Activated CD4-positive, alpha-beta memory T cell treated with anti-CD3 and anti-CD28 coated beads for 36 hours (primary cell): ENCODE data around the gene SRPK2. TPM values are rescaled to one million over a fixed set of nuclear protein-coding genes. Genes with fewer than 3 reads are reported as not detected.
"Not testable (repeated sequence)": the region's sequence is repeated elsewhere in the genome, so short reads cannot be mapped to it uniquely, and the experiment has no call there.

Experiments used
- CTCF ChIA-PET: fragments of 350-600 bp; sonication (Branson Sonifier 250); formaldehyde crosslinking; loops from one replicate; lab custom pipeline; 2021; ENCODE audit warnings: antibody characterized with exemption, inconsistent platforms; lab: Charles Lee
- POLR2A ChIA-PET: fragments of 350-600 bp; sonication (Branson Sonifier 250); formaldehyde crosslinking; loops from one replicate; lab custom pipeline; 2021; ENCODE audit warnings: antibody characterized with exemption; lab: Charles Lee
- DNase-seq: peaks from one replicate; pipeline ENCODE4 v3.0.0-alpha.2; 2020
- H3K27ac Mint-ChIP-seq: one replicate; pipeline ENCODE4 v1.8.0; 2021; ENCODE audit warnings: mixed read lengths
- H3K27me3 Mint-ChIP-seq: one replicate; pipeline ENCODE4 v1.8.0; 2021; ENCODE audit warnings: mixed read lengths
- H3K36me3 Mint-ChIP-seq: one replicate; pipeline ENCODE4 v1.8.0; 2021; ENCODE audit warnings: mixed read lengths
- H3K4me1 Mint-ChIP-seq: one replicate; pipeline ENCODE4 v1.8.0; 2021; ENCODE audit warnings: low read depth, mixed read lengths
- H3K4me3 Mint-ChIP-seq: one replicate; pipeline ENCODE4 v1.8.0; 2021; ENCODE audit warnings: mild to moderate bottlenecking, mixed read lengths
- H3K9me3 Mint-ChIP-seq: one replicate; pipeline ENCODE4 v1.8.0; 2021; ENCODE audit warnings: mixed read lengths
- intact Hi-C: fragments of 100-400 bp; cut with micrococcal nuclease; formaldehyde crosslinking; loops from one replicate; pipeline ENCODE4 v1.15.1; 2023
- total RNA-seq, 2 experiments: library from RNA; stranded (reverse); gene quantifications; one replicate each; pipeline ENCODE4 v1.2.3, GENCODE V29; 2021

SRPK2 gene
- total RNA-seq, 2 experiments from 2014 or later: 39.1 to 40.6 TPM

DNA sequence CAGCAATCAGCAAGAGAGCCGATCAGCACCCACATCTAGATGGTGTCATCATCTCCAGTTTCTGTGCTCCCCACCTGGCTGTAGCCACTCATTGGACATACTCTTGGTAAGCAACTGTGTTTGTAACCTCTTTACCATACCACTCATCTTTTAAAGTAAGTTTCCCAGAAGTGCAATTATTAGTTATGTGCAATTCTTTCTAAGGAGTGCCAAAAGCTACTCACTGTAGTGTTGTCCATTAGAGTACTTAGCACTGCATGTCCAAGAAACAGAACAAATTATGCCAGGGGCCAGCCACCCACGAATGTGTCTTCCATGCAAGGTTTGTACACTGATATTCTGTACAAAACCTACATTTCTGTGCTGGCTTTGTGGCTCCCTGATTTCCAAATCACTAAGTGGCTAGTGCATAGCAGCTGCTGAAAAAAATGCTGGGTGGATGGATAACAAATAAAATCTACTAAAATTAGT lies 131.9 kb downstream of the SRPK2 start:
- intact Hi-C loops: no loop called here
- Mint-ChIP-seq H3K27me3 (no peaks in the 10 kb centered on the region), H3K9me3 (peaks cover 17% of the 10 kb centered on the region), H3K4me1 (peaks cover 43% of the 10 kb centered on the region), H3K27ac (no peak overlapping the region), H3K4me3 (no peak overlapping the region), H3K36me3 (peaks cover 17% of the 10 kb centered on the region)
- DNase-seq: no peak
- ChIA-PET CTCF (no interaction called here), POLR2A (no interaction called here)

DNA sequence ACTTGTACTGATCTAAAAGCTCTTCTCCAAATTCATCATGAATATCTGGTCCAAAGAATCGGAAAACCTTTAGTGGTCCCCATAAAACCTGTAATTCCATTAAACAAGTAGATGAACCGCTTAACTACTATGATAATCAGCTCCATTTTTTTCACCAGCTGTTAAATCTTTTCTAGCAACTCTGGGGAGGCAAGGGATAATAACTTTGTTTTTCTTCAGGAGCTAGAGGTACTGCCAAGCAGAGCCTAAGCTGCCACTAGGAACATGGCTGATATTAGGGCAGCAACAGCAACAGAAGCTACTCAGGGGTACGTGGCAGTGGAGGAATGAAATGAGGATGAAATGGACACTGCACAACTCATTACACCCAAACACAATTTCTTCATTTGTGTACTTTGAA lies 138.0 kb downstream of the SRPK2 start:
- ChIA-PET CTCF (interaction anchor here (0.6 kb wide), 1 partner anchor 26 kb away, joined by 4 read pairs; no protein-coding TSS in a partner anchor), POLR2A (no interaction called here)
- intact Hi-C loops: no loop called here
- Mint-ChIP-seq H3K9me3 (no peaks in the 10 kb centered on the region), H3K36me3 (peaks cover 2% of the 10 kb centered on the region), H3K4me1 (peaks cover 17% of the 10 kb centered on the region), H3K27me3 (no peaks in the 10 kb centered on the region), H3K27ac (no peak overlapping the region), H3K4me3 (no peak overlapping the region)
- no peak for DNase-seq

DNA sequence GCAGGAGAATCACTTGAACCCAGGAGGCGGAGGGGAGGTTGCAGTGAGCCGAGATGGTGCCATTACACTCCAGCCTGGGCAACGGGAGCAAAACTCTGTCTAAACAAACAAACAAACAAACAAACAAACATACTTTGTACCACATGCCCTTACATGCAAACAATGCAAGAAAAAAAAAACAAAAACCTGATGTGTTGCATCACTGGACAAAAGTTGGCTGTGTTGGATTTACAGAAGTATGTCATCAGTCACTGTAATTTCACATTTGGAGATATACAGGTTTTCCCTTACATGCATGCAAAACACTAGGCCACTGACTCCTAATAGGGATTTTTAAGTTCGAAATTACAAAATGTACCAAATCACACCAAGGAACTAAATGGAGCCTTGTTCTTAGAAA lies 138.5 kb downstream of the SRPK2 start:
- peaks cover 16% of the 10 kb centered on the region for H3K4me1 Mint-ChIP-seq
- peaks cover under 1% of the 10 kb centered on the region for H3K36me3 Mint-ChIP-seq
- H3K4me3 Mint-ChIP-seq: no peak overlapping the region
- no peaks in the 10 kb centered on the region for H3K27me3 Mint-ChIP-seq
- H3K27ac Mint-ChIP-seq: no peak overlapping the region
- no peaks in the 10 kb centered on the region for H3K9me3 Mint-ChIP-seq
- DNase-seq: no peak
- intact Hi-C loops: no loop called here
- CTCF ChIA-PET: interaction anchor here (0.6 kb wide), 1 partner anchor 26 kb away, joined by 4 read pairs; no protein-coding TSS in a partner anchor
- POLR2A ChIA-PET: no interaction called here

DNA sequence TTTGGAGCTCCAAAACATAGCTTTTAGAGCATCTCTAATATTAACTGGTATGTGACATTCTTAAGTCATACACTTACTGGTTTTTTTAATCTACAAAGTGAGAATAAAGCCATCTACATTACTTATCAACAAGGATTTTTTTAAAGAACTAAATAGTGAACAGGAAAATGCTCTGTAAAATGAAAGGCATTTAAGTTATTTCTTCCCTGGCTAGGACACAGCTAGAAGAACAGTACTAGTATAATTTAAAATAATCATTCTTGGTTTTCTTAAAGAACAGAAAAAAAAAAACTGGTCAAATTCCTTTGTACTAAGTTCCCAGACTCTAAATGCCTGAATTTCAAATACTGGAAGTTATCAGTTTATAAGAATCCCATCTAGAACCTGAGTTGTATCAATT lies 139.5 kb downstream of the SRPK2 start:
- no peak for DNase-seq
- ChIA-PET POLR2A (no interaction called here), CTCF (no interaction called here)
- no peaks in the 10 kb centered on the region for H3K9me3 Mint-ChIP-seq
- H3K27me3 Mint-ChIP-seq: no peaks in the 10 kb centered on the region
- no peak overlapping the region for H3K4me3 Mint-ChIP-seq
- intact Hi-C loops: no loop called here
- peaks cover 15% of the 10 kb centered on the region for H3K4me1 Mint-ChIP-seq
- no peak overlapping the region for H3K27ac Mint-ChIP-seq
- H3K36me3 Mint-ChIP-seq: no peaks in the 10 kb centered on the region

DNA sequence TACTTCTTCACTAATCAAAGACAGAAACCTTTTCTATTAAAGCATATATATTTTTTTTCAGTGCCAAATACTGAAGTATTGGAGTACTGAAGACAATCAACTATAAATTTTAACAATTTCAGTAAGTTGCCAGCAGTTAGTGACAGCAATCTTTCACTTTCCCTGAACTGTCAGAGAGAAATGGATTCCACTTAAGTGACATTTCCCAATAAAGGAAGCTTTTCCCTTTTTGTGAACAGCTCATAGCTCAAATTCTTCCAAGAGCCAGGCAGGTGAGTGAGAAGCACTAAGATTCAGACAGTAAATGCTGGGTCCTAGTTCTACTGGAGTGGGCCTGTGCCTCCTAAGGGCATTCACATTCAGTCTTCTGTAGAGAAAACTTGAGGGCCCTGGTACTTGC lies 142.0 kb downstream of the SRPK2 start:
- no peaks in the 10 kb centered on the region for H3K27me3 Mint-ChIP-seq
- H3K9me3 Mint-ChIP-seq: no peaks in the 10 kb centered on the region
- CTCF ChIA-PET: no interaction called here
- no peaks in the 10 kb centered on the region for H3K36me3 Mint-ChIP-seq
- H3K4me1 Mint-ChIP-seq: peaks cover 8% of the 10 kb centered on the region
- intact Hi-C loops: no loop called here
- no peak overlapping the region for H3K27ac Mint-ChIP-seq
- POLR2A ChIA-PET: no interaction called here
- DNase-seq: no peak
- no peak overlapping the region for H3K4me3 Mint-ChIP-seq

DNA sequence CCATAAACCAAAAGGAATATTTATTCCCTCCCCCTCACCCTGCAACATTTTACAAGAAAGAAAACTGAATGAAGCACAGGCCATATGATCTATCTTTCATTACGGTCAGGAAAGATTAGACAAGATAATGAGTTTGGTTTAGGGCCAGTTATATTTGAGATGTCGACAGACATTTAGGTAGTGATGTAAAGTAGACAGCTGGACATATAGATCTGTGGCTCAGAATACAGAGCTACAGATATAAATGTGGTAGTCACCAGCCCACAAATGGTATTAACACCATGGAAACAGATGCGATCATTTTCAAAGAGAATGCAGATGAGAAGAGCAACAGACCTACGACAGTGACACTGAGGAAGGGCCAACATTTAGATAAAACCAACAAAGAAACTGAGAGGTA lies 142.5 kb downstream of the SRPK2 start:
- intact Hi-C loops: no loop called here
- H3K4me1 Mint-ChIP-seq: peaks cover 12% of the 10 kb centered on the region
- ChIA-PET CTCF (no interaction called here), POLR2A (no interaction called here)
- no peaks in the 10 kb centered on the region for H3K27me3 Mint-ChIP-seq
- no peaks in the 10 kb centered on the region for H3K9me3 Mint-ChIP-seq
- no peaks in the 10 kb centered on the region for H3K36me3 Mint-ChIP-seq
- no peak for DNase-seq
- no peak overlapping the region for H3K4me3 Mint-ChIP-seq
- no peak overlapping the region for H3K27ac Mint-ChIP-seq

DNA sequence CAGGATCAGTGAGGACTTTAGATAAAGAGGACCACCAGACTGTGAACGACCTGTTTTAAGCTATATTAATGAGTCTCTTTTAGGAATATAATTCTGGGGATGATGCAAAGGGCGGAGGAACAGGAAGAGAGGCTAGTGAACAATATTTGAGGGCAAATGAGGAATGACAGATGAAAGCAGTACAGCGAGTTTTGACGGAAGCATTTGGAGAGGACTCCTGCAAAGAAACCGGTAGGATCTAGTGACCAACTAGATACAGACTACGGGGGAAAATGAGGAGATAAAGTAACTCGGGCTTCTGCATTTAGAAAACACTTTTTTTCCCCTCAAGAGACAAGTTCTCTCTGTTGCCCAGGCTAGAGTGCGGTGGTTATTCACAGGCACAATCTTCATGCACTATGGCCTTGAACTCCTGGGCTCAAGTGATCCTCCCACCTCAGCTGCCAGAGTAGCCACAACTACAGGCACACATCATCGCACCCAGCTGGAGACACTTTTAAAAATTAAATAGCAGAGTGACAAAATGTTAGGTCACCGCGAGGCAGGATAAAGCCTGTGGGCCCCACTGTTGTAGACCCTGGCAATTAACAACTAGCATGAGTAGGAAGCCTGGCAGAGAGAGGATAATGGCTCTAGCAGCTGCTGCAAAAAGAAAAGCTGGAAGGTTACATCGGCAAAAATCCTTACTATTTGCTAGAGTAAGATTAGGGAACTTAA lies 143.2 kb downstream of the SRPK2 start:
- intact Hi-C loops: no loop called here
- no peak for DNase-seq
- Mint-ChIP-seq H3K4me3 (no peak overlapping the region), H3K4me1 (peaks cover 12% of the 10 kb centered on the region), H3K27me3 (no peaks in the 10 kb centered on the region), H3K9me3 (no peaks in the 10 kb centered on the region), H3K27ac (no peak overlapping the region), H3K36me3 (no peaks in the 10 kb centered on the region)
- ChIA-PET CTCF (no interaction called here), POLR2A (no interaction called here)

DNA sequence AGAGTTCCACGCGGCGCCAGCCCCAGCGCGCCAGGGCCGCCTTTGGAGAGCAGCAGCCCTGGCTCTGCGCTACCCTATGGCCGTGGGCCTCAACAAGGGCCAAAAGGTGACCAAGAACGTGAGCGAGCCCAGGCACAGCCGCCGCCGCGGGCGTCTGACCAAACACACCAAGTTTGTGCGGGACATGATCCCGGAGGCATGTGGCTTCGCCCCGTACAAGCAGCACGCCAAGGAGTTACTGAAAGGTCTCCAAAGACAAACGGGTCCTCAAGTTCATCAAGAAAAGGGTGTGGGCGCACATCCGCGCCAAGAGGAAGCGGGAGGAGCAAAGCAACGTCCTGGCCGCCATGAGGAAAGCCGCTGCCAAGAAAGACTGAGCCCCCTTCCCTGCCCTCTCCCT lies 144.1 kb downstream of the SRPK2 start:
- ChIA-PET POLR2A (no interaction called here), CTCF (no interaction called here)
- Mint-ChIP-seq H3K27ac (no peak overlapping the region), H3K36me3 (no peaks in the 10 kb centered on the region), H3K27me3 (no peaks in the 10 kb centered on the region), H3K4me1 (peaks cover 18% of the 10 kb centered on the region), H3K4me3 (no peak overlapping the region), H3K9me3 (no peaks in the 10 kb centered on the region)
- DNase-seq: no peak
- intact Hi-C loops: no loop called here

DNA sequence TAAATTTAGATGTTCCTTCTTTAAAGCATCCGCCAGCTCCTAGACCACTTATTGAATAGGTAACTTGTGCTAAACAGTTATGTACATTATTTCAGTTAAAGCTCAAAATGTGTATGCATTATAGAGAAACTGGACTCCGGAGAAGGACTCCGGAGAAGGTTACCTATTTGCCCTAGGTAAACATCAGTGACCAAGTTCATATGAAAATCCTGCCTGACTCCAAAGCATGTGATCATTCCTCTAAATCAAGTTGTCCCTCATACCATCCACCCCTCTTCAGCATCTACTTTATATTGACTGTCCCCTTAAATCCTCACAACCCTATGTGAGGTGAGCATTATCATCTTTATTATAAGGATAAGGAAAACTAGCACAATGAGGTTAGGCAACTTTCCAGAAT lies 147.5 kb downstream of the SRPK2 start:
- Mint-ChIP-seq H3K36me3 (no peaks in the 10 kb centered on the region), H3K9me3 (no peaks in the 10 kb centered on the region), H3K4me3 (no peak overlapping the region), H3K27me3 (no peaks in the 10 kb centered on the region), H3K4me1 (peaks cover 29% of the 10 kb centered on the region), H3K27ac (no peak overlapping the region)
- POLR2A ChIA-PET: no interaction called here
- CTCF ChIA-PET: no interaction called here
- DNase-seq: no peak
- intact Hi-C loops: no loop called here

DNA sequence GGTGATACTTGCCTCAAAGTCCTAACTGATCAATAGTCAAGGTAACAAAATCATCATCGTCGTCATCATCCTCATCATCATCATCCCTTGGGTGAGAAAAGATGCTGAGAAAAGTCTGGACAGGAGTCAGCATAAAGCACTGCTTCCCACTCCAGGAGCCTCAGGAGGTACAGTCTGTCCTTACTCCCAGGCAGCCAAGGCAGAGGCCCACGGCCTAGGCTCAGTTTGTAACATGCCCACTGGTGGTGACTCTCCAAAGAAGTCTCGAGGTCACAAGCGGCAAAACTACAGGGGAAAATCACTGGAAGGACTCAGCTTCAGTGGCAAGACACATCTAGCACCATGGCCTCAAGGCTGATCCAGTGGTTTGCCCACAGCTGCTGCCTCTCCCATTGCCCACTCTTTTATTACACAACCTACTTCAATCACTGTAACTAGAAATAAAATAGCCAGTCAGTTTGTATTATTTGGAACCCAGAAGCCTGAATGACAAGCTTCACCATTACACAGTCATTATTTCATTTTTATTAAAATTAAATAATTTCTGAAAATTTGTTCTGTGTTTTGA lies 150.4 kb downstream of the SRPK2 start:
- intact Hi-C loops: no loop called here
- Mint-ChIP-seq H3K27ac (no peak overlapping the region), H3K4me1 (peaks cover 40% of the 10 kb centered on the region), H3K4me3 (no peak overlapping the region), H3K27me3 (no peaks in the 10 kb centered on the region), H3K36me3 (no peaks in the 10 kb centered on the region), H3K9me3 (no peaks in the 10 kb centered on the region)
- ChIA-PET CTCF (no interaction called here), POLR2A (no interaction called here)
- no peak for DNase-seq

DNA sequence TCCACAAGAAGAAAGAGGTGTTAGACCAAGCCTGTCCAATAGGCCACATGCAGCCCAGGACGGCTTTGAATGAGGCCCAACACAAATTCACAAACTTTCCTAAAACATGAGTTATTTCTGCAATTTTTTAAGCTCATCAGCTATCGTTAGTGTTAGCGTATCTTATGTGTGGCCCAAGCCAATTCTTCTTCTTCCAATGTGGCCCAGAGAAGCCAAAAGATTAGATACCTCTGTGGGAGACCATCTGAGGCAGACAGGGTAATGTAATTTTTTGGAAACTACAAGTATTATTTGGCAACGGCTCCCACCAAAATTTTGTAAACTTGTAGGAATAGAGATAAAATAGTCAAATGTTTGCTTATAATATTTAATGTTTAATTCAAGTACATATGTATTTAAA lies 153.8 kb downstream of the SRPK2 start:
- ChIA-PET POLR2A (no interaction called here), CTCF (no interaction called here)
- Mint-ChIP-seq H3K4me3 (no peak overlapping the region), H3K27ac (no peak overlapping the region), H3K27me3 (no peaks in the 10 kb centered on the region), H3K36me3 (no peaks in the 10 kb centered on the region), H3K4me1 (peaks cover 28% of the 10 kb centered on the region), H3K9me3 (no peaks in the 10 kb centered on the region)
- intact Hi-C loops: no loop called here
- no peak for DNase-seq

DNA sequence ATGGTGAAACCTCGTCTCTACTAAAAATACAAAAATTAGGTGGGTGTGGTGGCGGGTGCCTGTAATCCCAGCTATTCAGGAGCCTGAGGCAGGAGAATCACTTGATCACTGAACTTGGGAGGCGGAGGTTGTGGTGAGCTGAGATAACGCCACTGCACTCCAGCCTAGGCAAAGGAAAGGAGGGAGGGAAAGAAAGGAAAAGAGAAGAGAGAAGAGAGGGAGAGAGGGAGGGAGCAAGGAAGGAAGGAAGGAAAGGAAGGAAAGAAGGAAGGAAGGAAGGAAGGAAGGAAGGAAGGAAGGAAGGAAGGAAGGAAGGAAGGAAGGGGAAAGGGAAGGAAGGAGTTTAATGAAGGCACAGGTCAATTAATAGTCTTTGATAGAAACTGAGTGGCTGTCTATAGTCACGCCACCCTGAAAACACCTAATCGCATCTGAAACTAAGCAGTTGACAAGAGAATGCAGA lies 155.9 kb downstream of the SRPK2 start:
- H3K36me3 Mint-ChIP-seq, POLR2A ChIA-PET, H3K4me3 Mint-ChIP-seq, H3K9me3 Mint-ChIP-seq, CTCF ChIA-PET, H3K27ac Mint-ChIP-seq, intact Hi-C loops, H3K27me3 Mint-ChIP-seq, DNase-seq: not testable (repeated sequence)
- H3K4me1 Mint-ChIP-seq: peaks cover 23% of the 10 kb centered on the region

DNA sequence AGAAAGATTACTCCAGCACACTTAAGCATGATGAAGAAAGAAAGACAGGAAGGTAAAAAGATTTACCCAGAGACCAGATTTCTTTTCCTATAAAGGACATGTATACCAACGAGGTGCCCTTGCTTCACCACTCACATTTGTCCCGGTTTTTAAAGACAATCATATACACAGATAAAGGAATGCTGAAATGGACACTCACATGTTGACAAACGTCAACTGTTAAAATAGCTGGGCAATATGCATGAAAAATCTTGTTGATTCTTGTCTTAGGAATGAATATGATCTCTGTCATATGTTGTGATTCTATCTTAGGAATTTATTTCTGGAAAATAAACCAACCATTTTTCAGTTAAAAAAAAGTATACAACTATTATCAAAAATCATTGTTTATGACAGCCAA lies 158.2 kb downstream of the SRPK2 start:
- ChIA-PET CTCF (interaction anchor here (0.8 kb wide), 1 partner anchor 10 kb away, joined by 3 read pairs; no protein-coding TSS in a partner anchor), POLR2A (no interaction called here)
- Mint-ChIP-seq H3K36me3 (peaks cover 8% of the 10 kb centered on the region), H3K27me3 (no peaks in the 10 kb centered on the region), H3K9me3 (no peaks in the 10 kb centered on the region), H3K4me1 (peaks cover 7% of the 10 kb centered on the region), H3K27ac (no peak overlapping the region), H3K4me3 (no peak overlapping the region)
- intact Hi-C loops: no loop called here
- no peak for DNase-seq
